Stimulated activated memory B cell treated with anti-CD40 and anti-IgM and Interleukin-4, amounts not matched to agents 10 μg/mL and 1 μg/mL and 100 μg/mL, for 72 hours (primary cell): ENCODE results near the gene DUSP2.

Experiments used
- ATAC-seq: fragments of 150-1000 bp; cut with Tn5 transposase; 2 replicates; pipeline ENCODE4 v1.10.0; 2021
- H3K27ac Mint-ChIP-seq: one replicate; pipeline ENCODE4 v1.8.0; 2022; ENCODE audit warnings: mild to moderate bottlenecking, mixed read lengths
- H3K27me3 Mint-ChIP-seq: one replicate; pipeline ENCODE4 v1.8.0; 2022; ENCODE audit warnings: mixed read lengths
- H3K36me3 Mint-ChIP-seq: one replicate; pipeline ENCODE4 v1.8.0; 2022; ENCODE audit warnings: mixed read lengths
- H3K4me1 Mint-ChIP-seq: one replicate; pipeline ENCODE4 v1.8.0; 2022; ENCODE audit warnings: mixed read lengths
- H3K4me3 Mint-ChIP-seq: one replicate; pipeline ENCODE4 v1.8.0; 2022; ENCODE audit warnings: mild to moderate bottlenecking, moderate library complexity, mixed read lengths
- H3K9me3 Mint-ChIP-seq: one replicate; pipeline ENCODE4 v1.8.0; 2022; ENCODE audit warnings: mixed read lengths

Gene DUSP2

GRCh38 chr2:96098900-96099590, 46.2 kb downstream of the DUSP2 start:
- Mint-ChIP-seq H3K27me3 (no peaks in the 10 kb centered on the region), H3K36me3 (no peaks in the 10 kb centered on the region), H3K9me3 (no peaks in the 10 kb centered on the region), H3K27ac (no peak overlapping the region), H3K4me1 (peaks cover 6% of the 10 kb centered on the region), H3K4me3 (no peak overlapping the region)
- no peak for ATAC-seq

GRCh38 chr2:96097951-96098823, 47.1 kb downstream of the DUSP2 start:
- Mint-ChIP-seq H3K27ac (no peak overlapping the region), H3K27me3 (no peaks in the 10 kb centered on the region), H3K36me3 (no peaks in the 10 kb centered on the region), H3K4me1 (no peaks in the 10 kb centered on the region), H3K9me3 (no peaks in the 10 kb centered on the region), H3K4me3 (no peak overlapping the region)
- no peak for ATAC-seq

- H3K27me3 Mint-ChIP-seq, result no peaks in the 10 kb centered on the region
- H3K27ac Mint-ChIP-seq, result no peak overlapping the region
- H3K4me1 Mint-ChIP-seq, result no peaks in the 10 kb centered on the region
- H3K9me3 Mint-ChIP-seq, result no peaks in the 10 kb centered on the region
- no peak for ATAC-seq
- H3K36me3 Mint-ChIP-seq, result no peaks in the 10 kb centered on the region
- H3K4me3 Mint-ChIP-seq, result no peak overlapping the region
These were observed 47.8 kb downstream of the DUSP2 start for GRCh38 chr2:96097441-96097840.

GRCh38 chr2:96095116-96095636, 50.1 kb downstream of the DUSP2 start:
- no peak overlapping the region for H3K4me3 Mint-ChIP-seq
- H3K27me3 Mint-ChIP-seq, result peaks cover 18% of the 10 kb centered on the region
- no peak for ATAC-seq
- no peak overlapping the region for H3K27ac Mint-ChIP-seq
- H3K36me3 Mint-ChIP-seq, result no peaks in the 10 kb centered on the region
- H3K4me1 Mint-ChIP-seq, result no peaks in the 10 kb centered on the region
- H3K9me3 Mint-ChIP-seq, result no peaks in the 10 kb centered on the region

GRCh38 chr2:96093528-96093927, 51.7 kb downstream of the DUSP2 start:
- no peak for ATAC-seq
- H3K4me1 Mint-ChIP-seq, result no peaks in the 10 kb centered on the region
- H3K27ac Mint-ChIP-seq, result no peak overlapping the region
- H3K27me3 Mint-ChIP-seq, result peaks cover 18% of the 10 kb centered on the region
- H3K9me3 Mint-ChIP-seq, result no peaks in the 10 kb centered on the region
- H3K36me3 Mint-ChIP-seq, result no peaks in the 10 kb centered on the region
- no peak overlapping the region for H3K4me3 Mint-ChIP-seq
